ENCODE results near the gene HOXB3.

- TF ChIP-seq CTCF (IDR thresholded peaks at IDR 0.05) (no peak), POLR2A (IDR thresholded peaks at IDR 0.05) (no peak)
Observed at GRCh38 chr17:48605409-48605919, 15.4 kb upstream of the HOXB3 start.
